Skeletal muscle tissue (tissue), 4 donors: Measurements from ENCODE around the gene ST6GAL2. TPM values are rescaled to one million over a fixed set of nuclear protein-coding genes. Genes with fewer than 3 reads are reported as not detected.

ENCODE experiments used
- H3K27ac ChIP-seq: one replicate; pipeline ENCODE4 v1.7.0; 2013; ENCODE audit warnings: mild to moderate bottlenecking, low read depth, low read length, inconsistent platforms
- H3K27me3 ChIP-seq, 3 donors: one replicate each; pipeline ENCODE4 v1.7.0; 2013; ENCODE audit warnings: low read length in 3 of 3; ENCODE audit not compliant: control insufficient read depth in 3 of 3, insufficient read depth in 3 of 3
- H3K36me3 ChIP-seq, 3 donors: one replicate each; pipeline ENCODE4 v1.7.0; 2013; ENCODE audit warnings: low read length in 3 of 3; ENCODE audit not compliant: control insufficient read depth in 3 of 3, insufficient read depth in 3 of 3
- H3K4me1 ChIP-seq, 3 donors: one replicate each; pipeline ENCODE4 v1.7.0; 2013; ENCODE audit warnings: low read length in 3 of 3, mild to moderate bottlenecking in 3 of 3; ENCODE audit not compliant: control insufficient read depth in 3 of 3, insufficient read depth in 3 of 3
- H3K4me3 ChIP-seq, 3 donors: one replicate each; pipeline ENCODE4 v1.7.0; 2013; ENCODE audit warnings: low read length in 3 of 3
- H3K9ac ChIP-seq, 3 donors: one replicate each; pipeline ENCODE4 v1.7.0; 2013; ENCODE audit warnings: low read length in 3 of 3, mild to moderate bottlenecking in 3 of 3, moderate library complexity in 2 of 3, low read depth in 1 of 3
- H3K9me3 ChIP-seq, 3 donors: one replicate each; pipeline ENCODE4 v1.7.0; 2013; ENCODE audit warnings: low read length in 3 of 3; ENCODE audit not compliant: control insufficient read depth in 3 of 3
- total RNA-seq: library from RNA; depleted of rRNA; stranded (reverse); fragments of >200 nt; gene quantifications from one replicate; pipeline ENCODE4 v1.2.3, GENCODE V29; 2014
- donor health status: Osteomylitis.

Gene ST6GAL2
- total RNA-seq, 1 donor from 2014 or later: 3.1 TPM

GRCh38 chr2:106847366-106847765 is 38.6 kb downstream of the ST6GAL2 start:
- Histone ChIP-seq H3K9me3 (no peaks in the 10 kb centered on the region), H3K27ac (no peak overlapping the region), H3K27me3 (no peaks in the 10 kb centered on the region), H3K4me3 (no peak overlapping the region), H3K9ac (no peak overlapping the region), H3K36me3 (no peaks in the 10 kb centered on the region), H3K4me1 (no peaks in the 10 kb centered on the region)

- Histone ChIP-seq H3K9me3 (no peaks in the 10 kb centered on the region), H3K9ac (no peak overlapping the region), H3K27ac (no peak overlapping the region), H3K27me3 (no peaks in the 10 kb centered on the region), H3K4me1 (no peaks in the 10 kb centered on the region), H3K36me3 (no peaks in the 10 kb centered on the region), H3K4me3 (no peak overlapping the region)
Observed at GRCh38 chr2:106845716-106846115, 40.3 kb downstream of the ST6GAL2 start.

GRCh38 chr2:106843910-106844250 is 42.1 kb downstream of the ST6GAL2 start:
- no peak overlapping the region for H3K27ac ChIP-seq
- H3K4me3 ChIP-seq: no peak overlapping the region
- H3K27me3 ChIP-seq: no peaks in the 10 kb centered on the region
- no peaks in the 10 kb centered on the region for H3K9me3 ChIP-seq
- no peak overlapping the region for H3K9ac ChIP-seq
- no peaks in the 10 kb centered on the region for H3K4me1 ChIP-seq
- H3K36me3 ChIP-seq: no peaks in the 10 kb centered on the region

GRCh38 chr2:106843001-106843909 is 42.7 kb downstream of the ST6GAL2 start:
- no peak overlapping the region for H3K9ac ChIP-seq
- H3K27me3 ChIP-seq: no peaks in the 10 kb centered on the region
- H3K4me3 ChIP-seq: no peak overlapping the region
- H3K27ac ChIP-seq: no peak overlapping the region
- no peaks in the 10 kb centered on the region for H3K4me1 ChIP-seq
- H3K36me3 ChIP-seq: no peaks in the 10 kb centered on the region
- no peaks in the 10 kb centered on the region for H3K9me3 ChIP-seq

GRCh38 chr2:106841886-106842645 is 43.9 kb downstream of the ST6GAL2 start:
- H3K36me3 ChIP-seq: no peaks in the 10 kb centered on the region
- H3K9ac ChIP-seq: no peak overlapping the region
- no peaks in the 10 kb centered on the region for H3K9me3 ChIP-seq

GRCh38 chr2:106840818-106841217 is 45.1 kb downstream of the ST6GAL2 start:
- H3K27me3 ChIP-seq: no peaks in the 10 kb centered on the region
- no peak overlapping the region for H3K9ac ChIP-seq

More at GRCh38 chr2:106841886-106842645, 43.9 kb downstream of the ST6GAL2 start:
- Histone ChIP-seq H3K27me3 (no peaks in the 10 kb centered on the region), H3K4me3 (no peak overlapping the region), H3K4me1 (no peaks in the 10 kb centered on the region), H3K27ac (no peak overlapping the region)

GRCh38 chr2:106839849-106840595 is 45.9 kb downstream of the ST6GAL2 start:
- H3K36me3 ChIP-seq: no peaks in the 10 kb centered on the region
- no peaks in the 10 kb centered on the region for H3K9me3 ChIP-seq
- H3K27me3 ChIP-seq: no peaks in the 10 kb centered on the region
- no peak overlapping the region for H3K27ac ChIP-seq
- no peak overlapping the region for H3K4me3 ChIP-seq
- no peaks in the 10 kb centered on the region for H3K4me1 ChIP-seq
- H3K9ac ChIP-seq: no peak overlapping the region

More at GRCh38 chr2:106840818-106841217, 45.1 kb downstream of the ST6GAL2 start:
- no peaks in the 10 kb centered on the region for H3K4me1 ChIP-seq
- H3K4me3 ChIP-seq: no peak overlapping the region
- H3K27ac ChIP-seq: no peak overlapping the region
- H3K9me3 ChIP-seq: no peaks in the 10 kb centered on the region
- H3K36me3 ChIP-seq: no peaks in the 10 kb centered on the region

- Histone ChIP-seq H3K9ac (no peak overlapping the region), H3K9me3 (no peaks in the 10 kb centered on the region), H3K27ac (no peak overlapping the region), H3K4me1 (no peaks in the 10 kb centered on the region), H3K27me3 (no peaks in the 10 kb centered on the region), H3K4me3 (no peak overlapping the region), H3K36me3 (no peaks in the 10 kb centered on the region)
Observed at GRCh38 chr2:106833256-106833655, 52.7 kb downstream of the ST6GAL2 start.

- H3K9me3 ChIP-seq: no peaks in the 10 kb centered on the region
- H3K27ac ChIP-seq: no peak overlapping the region
- no peaks in the 10 kb centered on the region for H3K27me3 ChIP-seq
- no peaks in the 10 kb centered on the region for H3K4me1 ChIP-seq
- no peak overlapping the region for H3K9ac ChIP-seq
- H3K4me3 ChIP-seq: no peak overlapping the region
- H3K36me3 ChIP-seq: no peaks in the 10 kb centered on the region
Observed at GRCh38 chr2:106831816-106832569, 54.0 kb downstream of the ST6GAL2 start.
